K562 (cell line): ENCODE results near the gene CCSER1. TPM values are rescaled to one million over a fixed set of nuclear protein-coding genes. Genes with fewer than 3 reads are reported as not detected.

Source experiments
- ATAC-seq: fragments of 200-7000 bp; cut with Tn5 transposase; 3 replicates; pipeline ENCODE4 v1.9.1; 2020; ENCODE audit warnings: moderate library complexity
- BruUV-seq: library from RNA; stranded (reverse); fragments of 400-500 nt; replicated peaks from 2 replicates; lab custom pipeline; 2021; lab: Mats Ljungman, UMichigan
- CTCF ChIA-PET: fragments of 300-600 bp; formaldehyde crosslinking; extraction: SDS; loops from one replicate; lab custom pipeline; 2021; ENCODE audit warnings: low intra/inter-chr PET ratio; lab: Yijun Ruan, JAX
- POLR2A ChIA-PET: fragments of 300-600, 350-650 bp; sonication (Branson Sonifier 250); formaldehyde crosslinking; extraction: SDS; loops from one replicate; lab custom pipeline; 2021; ENCODE audit warnings: antibody characterized with exemption, inconsistent platforms; lab: Yijun Ruan, JAX
- DNase-seq, 4 experiments: peaks; one replicate each; pipeline versions ENCODE4 v3.0.0 to v3.0.0-alpha.2; 2011 to 2018; ENCODE audit warnings: low spot score in 3 of 4, mixed read lengths in 3 of 4; ENCODE audit errors: extremely low read depth in 1 of 4
- FAIRE-seq: peaks from 2 replicates; lab custom pipeline; 2011; peaks lifted over from hg19 to GRCh38; lab: Jason Lieb, UNC
- H2AFZ ChIP-seq: 2 replicates; pipeline ENCODE4 v1.6.0; 2011; ENCODE audit warnings: low read depth, low read length, control low read depth, inconsistent platforms
- H3K27ac ChIP-seq: fragments of 200-600 bp; 3 replicates; pipeline ENCODE4 v1.8.0; 2011; ENCODE audit warnings: low read depth, mild to moderate bottlenecking, control low read depth, inconsistent platforms, low read length, moderate library complexity, mixed read lengths; ENCODE audit errors: extremely low read depth
- H3K27me3 ChIP-seq, 2 experiments: fragments of 300-600 bp in 1 of 2; 2 replicates in 1 of 2; 3 replicates in 1 of 2; pipeline versions ENCODE4 v1.6.0 to v1.8.0; 2011; ENCODE audit warnings: inconsistent platforms in 2 of 2, low read length in 2 of 2, mild to moderate bottlenecking in 1 of 2, mixed read lengths in 1 of 2, moderate library complexity in 1 of 2; ENCODE audit not compliant: control insufficient read depth in 2 of 2, insufficient read depth in 2 of 2
- H3K36me3 ChIP-seq: fragments of 300-600 bp; 3 replicates; pipeline ENCODE4 v1.8.0; 2011; ENCODE audit warnings: mild to moderate bottlenecking, low read length, inconsistent platforms; ENCODE audit not compliant: control insufficient read depth, insufficient read depth
- H3K4me1 ChIP-seq, 2 experiments: fragments of 200-600 bp in 1 of 2; replicated peaks in 1 of 2; 2 replicates in 1 of 2; 3 replicates in 1 of 2; pipeline versions ENCODE4 v1.5.1 to v1.8.0; 2011; ENCODE audit warnings: inconsistent platforms in 2 of 2, low read length in 2 of 2, mild to moderate bottlenecking in 1 of 2, mixed read lengths in 1 of 2, moderate library complexity in 1 of 2; ENCODE audit not compliant: control insufficient read depth in 2 of 2, insufficient read depth in 2 of 2
- H3K4me2 ChIP-seq: 2 replicates; pipeline ENCODE4 v1.6.1; 2011; ENCODE audit warnings: low read length, control low read depth, inconsistent platforms, mixed read lengths; ENCODE audit not compliant: insufficient read depth
- H3K4me3 ChIP-seq: fragments of 200-600 bp; sonication (generic), shearing (Covaris generic); 2 replicates; pipeline ENCODE4 v1.5.1; 2016; ENCODE audit warnings: control low read depth, inconsistent platforms
- H3K79me2 ChIP-seq: fragments of 200-600 bp; 3 replicates; pipeline ENCODE4 v1.8.0; 2011; ENCODE audit warnings: low read length, inconsistent platforms; ENCODE audit not compliant: control insufficient read depth, insufficient read depth
- H3K9ac ChIP-seq, 2 experiments: 2 replicates each; pipeline versions ENCODE4 v1.6.0 to v1.6.1; 2011; ENCODE audit warnings: low read depth in 2 of 2, low read length in 2 of 2, control low read depth in 1 of 2, inconsistent platforms in 1 of 2, mild to moderate bottlenecking in 1 of 2, mixed read lengths in 1 of 2; ENCODE audit not compliant: insufficient read depth in 1 of 2
- H3K9me1 ChIP-seq: one replicate; pipeline ENCODE4 v1.6.0; 2011; ENCODE audit warnings: inconsistent platforms, mild to moderate bottlenecking, low read length, moderate library complexity; ENCODE audit not compliant: control insufficient read depth, insufficient read depth
- H3K9me3 ChIP-seq: replicated peaks from 2 replicates; pipeline ENCODE4 v1.5.1; 2011; ENCODE audit warnings: low read depth, low read length, inconsistent platforms; ENCODE audit not compliant: control insufficient read depth, insufficient read depth
- H4K20me1 ChIP-seq: replicated peaks from 2 replicates; pipeline ENCODE4 v1.6.1; 2011; ENCODE audit warnings: low read length, inconsistent platforms, mixed read lengths; ENCODE audit not compliant: control insufficient read depth, insufficient read depth
- CBFB ChIP-seq: sonication (generic); formaldehyde crosslinking; IDR thresholded peaks from 2 replicates; pipeline ENCODE4 v1.4.0; 2020; ENCODE audit warnings: mild to moderate bottlenecking, missing genetic modification reagents
- NCOA6 ChIP-seq: fragments of 450-650 bp; IDR thresholded peaks from 2 replicates; pipeline ENCODE4 v1.6.1; 2017; ENCODE audit warnings: mild to moderate bottlenecking
- NEUROD1 ChIP-seq: fragments of 150-350 bp; IDR thresholded peaks from 2 replicates; pipeline ENCODE4 v1.6.1; 2014; ENCODE audit warnings: borderline replicate concordance, low read length, low read depth; ENCODE audit not compliant: partially characterized antibody
- PRPF4 ChIP-seq: fragments of 200-400 bp; formaldehyde crosslinking; IDR thresholded peaks from one replicate; pipeline ENCODE4 v1.6.1; 2017; ENCODE audit warnings: low read length, low read depth, mild to moderate bottlenecking; ENCODE audit not compliant: insufficient read depth, poor library complexity, severe bottlenecking
- SIN3B ChIP-seq: fragments of 450-650 bp; IDR thresholded peaks from 2 replicates; pipeline ENCODE4 v1.6.1; 2017; ENCODE audit warnings: low read depth, mild to moderate bottlenecking, moderate library complexity
- TCF3 ChIP-seq: sonication (generic); formaldehyde crosslinking; IDR thresholded peaks from 2 replicates; pipeline ENCODE4 v1.4.0; 2020; ENCODE audit warnings: mild to moderate bottlenecking, missing genetic modification reagents
- TFAM ChIP-seq: fragments of 250-450 bp; sonication (Bioruptor Pico); conservative IDR thresholded peaks from 2 replicates; pipeline ENCODE4 v1.5.0; 2021; ENCODE audit warnings: mild to moderate bottlenecking, moderate library complexity
- THRAP3 ChIP-seq: fragments of 450-650 bp; IDR thresholded peaks from 2 replicates; pipeline ENCODE4 v1.6.1; 2016; ENCODE audit warnings: mild to moderate bottlenecking, inconsistent platforms, borderline replicate concordance
- ZBED1 ChIP-seq: IDR thresholded peaks from 2 replicates; pipeline ENCODE4 v1.6.1; 2014
- ZNF274 ChIP-seq: IDR thresholded peaks from 2 replicates; pipeline ENCODE4 v1.6.1; 2011; ENCODE audit warnings: low read depth, mild to moderate bottlenecking, low read length, moderate library complexity, borderline replicate concordance
- ZNF785 ChIP-seq: fragments of 250-450 bp; sonication (Bioruptor Pico); IDR thresholded peaks from 2 replicates; pipeline ENCODE4 v1.4.0; 2020; ENCODE audit warnings: mild to moderate bottlenecking
- in situ Hi-C: fragments of 300-500 bp; cut with MboI; formaldehyde crosslinking; loops from 4 replicates; pipeline ENCODE4 v1.15.0; 2018; ENCODE audit warnings: inconsistent platforms, mixed read lengths
- intact Hi-C: fragments of 100-400 bp; cut with micrococcal nuclease; formaldehyde crosslinking; loops from 2 replicates; pipeline ENCODE4 v1.14.2; 2022
- polyA plus RNA-seq, 8 experiments: library from polyadenylated mRNA; depleted of rRNA in 4 of 8; stranded (reverse) in 5 of 8; unstranded in 3 of 8; fragments of >200 nt; fragmentation: Nextera tagmentation in 2 of 8; fragmentation: Illumina TruSeq in 1 of 8; extraction: Ambion mirVana in 2 of 8; extraction: Trizol in 1 of 8; gene quantifications; 2 replicates each; pipeline versions ENCODE4 v1.2.1 to v1.2.3, GENCODE V29; 2011 to 2014; ENCODE audit warnings: inconsistent platforms in 1 of 8, missing spikeins in 1 of 8
- total RNA-seq, 7 experiments: library from RNA; depleted of rRNA in 6 of 7; stranded (reverse); fragments of >200 nt in 6 of 7; fragmentation: Illumina TruSeq in 2 of 7; extraction: Trizol in 2 of 7; gene quantifications; 2 replicates each; pipeline versions ENCODE4 v1.2.1 to v1.2.3, GENCODE V29; 2011 to 2021; ENCODE audit warnings: low replicate concordance in 1 of 7
- TF ChIP-seq, protein P1 (sequence below): fragments of 450-650 bp; IDR thresholded peaks from 2 replicates; pipeline ENCODE4 v1.6.1; 2016
- TF ChIP-seq, protein P2 (sequence below), 2 experiments: IDR thresholded peaks in 1 of 2; conservative IDR thresholded peaks in 1 of 2; 2 replicates each; pipeline ENCODE4 v1.6.1; 2016; ENCODE audit warnings: low read depth in 2 of 2, mild to moderate bottlenecking in 1 of 2, missing compliant biosample characterization in 1 of 2, missing genetic modification characterization in 1 of 2, moderate library complexity in 1 of 2
- TF ChIP-seq, protein P3 (sequence below): sonication (generic); formaldehyde crosslinking; IDR thresholded peaks from 2 replicates; pipeline ENCODE4 v1.8.1; 2023; ENCODE audit warnings: mild to moderate bottlenecking, missing genetic modification reagents

The CCSER1 gene
- total and polyA plus RNA-seq, 9 of the 15 experiments (the other 6 are each of a cell fraction or from before 2014, with no cell fraction given) = not detected

GRCh38 chr4:90124276-90124675 is 2.9 kb upstream of the CCSER1 start:
- Histone ChIP-seq H3K4me3 (no peak overlapping the region), H3K9me1 (no peaks in the 10 kb centered on the region), H4K20me1 (no peaks in the 10 kb centered on the region), H3K79me2 (no peaks in the 10 kb centered on the region), H3K4me2 (no peak overlapping the region), H3K4me1 (no peaks in the 10 kb centered on the region), H3K36me3 (no peaks in the 10 kb centered on the region), H3K27ac (no peak overlapping the region), H3K9ac (no peak overlapping the region), H3K27me3 (no peaks in the 10 kb centered on the region), H2AFZ (no peak overlapping the region), H3K9me3 (no peaks in the 10 kb centered on the region)
- in situ Hi-C loops (no loop called here), intact Hi-C loops (no loop called here)
- BruUV-seq = no TSS peak
- DNase-seq (no peak), FAIRE-seq (no peak), ATAC-seq (no peak)
- no peak for TF ChIP-seq ZNF785 (CRISPR knock-in tag)
- no peak for TF ChIP-seq NEUROD1
- no peak for TF ChIP-seq TCF3 (CRISPR knock-in tag)
- no peak for TF ChIP-seq PRPF4
- TF ChIP-seq TFAM (CRISPR knock-in tag) = no peak
- no peak for TF ChIP-seq THRAP3
- no peak for TF ChIP-seq SIN3B
- TF ChIP-seq ZNF274 = no peak
- no peak for TF ChIP-seq ZBED1
- no peak for TF ChIP-seq CBFB
- TF ChIP-seq NCOA6 = no peak
- TF ChIP-seq, protein P1, sequence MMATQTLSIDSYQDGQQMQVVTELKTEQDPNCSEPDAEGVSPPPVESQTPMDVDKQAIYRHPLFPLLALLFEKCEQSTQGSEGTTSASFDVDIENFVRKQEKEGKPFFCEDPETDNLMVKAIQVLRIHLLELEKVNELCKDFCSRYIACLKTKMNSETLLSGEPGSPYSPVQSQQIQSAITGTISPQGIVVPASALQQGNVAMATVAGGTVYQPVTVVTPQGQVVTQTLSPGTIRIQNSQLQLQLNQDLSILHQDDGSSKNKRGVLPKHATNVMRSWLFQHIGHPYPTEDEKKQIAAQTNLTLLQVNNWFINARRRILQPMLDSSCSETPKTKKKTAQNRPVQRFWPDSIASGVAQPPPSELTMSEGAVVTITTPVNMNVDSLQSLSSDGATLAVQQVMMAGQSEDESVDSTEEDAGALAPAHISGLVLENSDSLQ = no peak
- TF ChIP-seq, protein P2, sequence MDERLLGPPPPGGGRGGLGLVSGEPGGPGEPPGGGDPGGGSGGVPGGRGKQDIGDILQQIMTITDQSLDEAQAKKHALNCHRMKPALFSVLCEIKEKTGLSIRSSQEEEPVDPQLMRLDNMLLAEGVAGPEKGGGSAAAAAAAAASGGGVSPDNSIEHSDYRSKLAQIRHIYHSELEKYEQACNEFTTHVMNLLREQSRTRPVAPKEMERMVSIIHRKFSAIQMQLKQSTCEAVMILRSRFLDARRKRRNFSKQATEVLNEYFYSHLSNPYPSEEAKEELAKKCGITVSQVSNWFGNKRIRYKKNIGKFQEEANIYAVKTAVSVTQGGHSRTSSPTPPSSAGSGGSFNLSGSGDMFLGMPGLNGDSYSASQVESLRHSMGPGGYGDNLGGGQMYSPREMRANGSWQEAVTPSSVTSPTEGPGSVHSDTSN (CRISPR knock-in tag; IDR thresholded peaks at IDR 0.05; ENCODE audit: low read depth) = no peak
- TF ChIP-seq, protein P2 (tag; conservative IDR thresholded peaks at IDR 0.05; ENCODE audit: low read depth) = no peak
- TF ChIP-seq, protein P3, sequence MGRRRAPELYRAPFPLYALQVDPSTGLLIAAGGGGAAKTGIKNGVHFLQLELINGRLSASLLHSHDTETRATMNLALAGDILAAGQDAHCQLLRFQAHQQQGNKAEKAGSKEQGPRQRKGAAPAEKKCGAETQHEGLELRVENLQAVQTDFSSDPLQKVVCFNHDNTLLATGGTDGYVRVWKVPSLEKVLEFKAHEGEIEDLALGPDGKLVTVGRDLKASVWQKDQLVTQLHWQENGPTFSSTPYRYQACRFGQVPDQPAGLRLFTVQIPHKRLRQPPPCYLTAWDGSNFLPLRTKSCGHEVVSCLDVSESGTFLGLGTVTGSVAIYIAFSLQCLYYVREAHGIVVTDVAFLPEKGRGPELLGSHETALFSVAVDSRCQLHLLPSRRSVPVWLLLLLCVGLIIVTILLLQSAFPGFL (CRISPR knock-in tag) = no peak
- POLR2A ChIA-PET = no interaction called here
- CTCF ChIA-PET = no interaction called here
